ENCODE data around the gene ADARB1. TPM values are rescaled to one million over a fixed set of nuclear protein-coding genes. Genes with fewer than 3 reads are reported as not detected.

The ADARB1 gene
- total and polyA plus RNA-seq, 9 of the 15 experiments (the other 6 are each of a cell fraction or from before 2014, with no cell fraction given), result 6.7 to 16.0 (median 8.3) TPM

DNA sequence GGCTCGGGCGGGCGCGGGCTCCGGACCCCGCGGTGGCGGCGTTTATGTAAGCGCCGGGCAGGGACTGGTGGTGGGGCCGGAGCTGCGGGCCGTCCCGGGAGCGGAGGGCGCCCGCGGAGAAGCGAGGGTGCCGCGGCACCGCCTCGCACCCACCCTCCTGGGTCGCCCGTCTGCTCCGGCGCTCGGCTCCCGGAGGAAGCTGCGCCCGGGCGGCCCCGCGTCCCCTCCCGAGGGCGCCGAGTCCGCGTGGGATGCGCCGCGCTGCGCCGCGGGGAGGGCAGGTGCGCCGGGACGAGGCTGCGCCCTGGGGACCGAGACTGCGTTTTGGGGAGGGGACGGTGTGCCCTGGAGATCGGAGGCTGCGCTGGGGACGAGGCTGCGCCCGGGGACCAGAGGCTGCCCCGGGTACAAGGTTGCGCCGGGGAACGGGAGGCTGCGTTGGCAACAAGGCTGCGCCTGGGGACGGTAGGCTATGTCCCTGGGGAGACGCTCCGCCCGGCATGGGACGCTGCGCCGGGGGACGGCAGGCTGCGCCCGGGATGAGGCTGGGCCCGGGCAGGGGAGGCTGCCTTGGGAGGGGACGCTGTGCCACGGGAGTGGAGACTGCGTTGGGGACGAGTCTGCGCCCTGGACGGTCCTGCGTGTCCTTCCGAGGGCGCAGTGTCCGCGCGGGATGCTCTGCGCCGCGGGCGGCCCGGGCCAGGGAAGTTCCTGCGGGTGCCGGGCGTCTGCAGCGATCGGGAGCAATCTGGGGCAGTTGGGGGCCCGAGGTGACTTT is 627 bp downstream of the ADARB1 start (continued):
- TF ChIP-seq, protein P1, sequence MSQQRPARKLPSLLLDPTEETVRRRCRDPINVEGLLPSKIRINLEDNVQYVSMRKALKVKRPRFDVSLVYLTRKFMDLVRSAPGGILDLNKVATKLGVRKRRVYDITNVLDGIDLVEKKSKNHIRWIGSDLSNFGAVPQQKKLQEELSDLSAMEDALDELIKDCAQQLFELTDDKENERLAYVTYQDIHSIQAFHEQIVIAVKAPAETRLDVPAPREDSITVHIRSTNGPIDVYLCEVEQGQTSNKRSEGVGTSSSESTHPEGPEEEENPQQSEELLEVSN (IDR thresholded peaks at IDR 0.05; ENCODE audit: borderline replicate concordance in 1 of 2, extremely low read depth in 1 of 2, insufficient read depth in 1 of 2, insufficient read length in 1 of 2, low read depth in 1 of 2, low read length in 1 of 2, poor library complexity in 1 of 2, severe bottlenecking in 1 of 2), result no peak
- TF ChIP-seq PRPF4 (IDR thresholded peaks at IDR 0.05; ENCODE audit: insufficient read depth, low read depth, low read length, poor library complexity, severe bottlenecking), result peak; percentile 99
- no peak for TF ChIP-seq ATF1 (CRISPR knock-in tag; IDR thresholded peaks at IDR 0.05)
- peak; percentile 32 for TF ChIP-seq ATF1 (tag; IDR thresholded peaks at IDR 0.05)
- TF ChIP-seq ZNF23 (CRISPR knock-in tag; IDR thresholded peaks at IDR 0.05), result no peak
- TF ChIP-seq ZKSCAN1 (IDR thresholded peaks at IDR 0.05; ENCODE audit: low read depth, low read length), result peak; percentile 51; the same call in 1 of the 2 replicates
- no peak for TF ChIP-seq POLR3G (IDR thresholded peaks at IDR 0.05; ENCODE audit: extremely low read depth, insufficient read length, insufficient replicate concordance)
- 0 out of 2 replicates have a peak, but pooled peaks have one; percentile 42 for TF ChIP-seq XRCC5 (IDR thresholded peaks at IDR 0.05; ENCODE audit: low read depth, low read length)
- peak; percentile 21 for TF ChIP-seq HNRNPK (IDR thresholded peaks at IDR 0.05; ENCODE audit: low read depth, low read length, poor library complexity, severe bottlenecking)
- peak; percentile 99 for TF ChIP-seq RBM22 (IDR thresholded peaks at IDR 0.05; ENCODE audit: low read depth, low read length, poor library complexity, severe bottlenecking)
- TF ChIP-seq, protein P2, sequence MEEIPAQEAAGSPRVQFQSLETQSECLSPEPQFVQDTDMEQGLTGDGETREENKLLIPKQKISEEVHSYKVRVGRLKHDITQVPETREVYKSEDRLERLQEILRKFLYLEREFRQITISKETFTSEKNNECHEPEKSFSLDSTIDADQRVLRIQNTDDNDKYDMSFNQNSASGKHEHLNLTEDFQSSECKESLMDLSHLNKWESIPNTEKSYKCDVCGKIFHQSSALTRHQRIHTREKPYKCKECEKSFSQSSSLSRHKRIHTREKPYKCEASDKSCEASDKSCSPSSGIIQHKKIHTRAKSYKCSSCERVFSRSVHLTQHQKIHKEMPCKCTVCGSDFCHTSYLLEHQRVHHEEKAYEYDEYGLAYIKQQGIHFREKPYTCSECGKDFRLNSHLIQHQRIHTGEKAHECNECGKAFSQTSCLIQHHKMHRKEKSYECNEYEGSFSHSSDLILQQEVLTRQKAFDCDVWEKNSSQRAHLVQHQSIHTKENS (CRISPR knock-in tag; IDR thresholded peaks at IDR 0.05), result no peak
- no peak for TF ChIP-seq NCOA2 (IDR thresholded peaks at IDR 0.05; ENCODE audit: partially characterized antibody in 2 of 2)
- TF ChIP-seq, protein P3, sequence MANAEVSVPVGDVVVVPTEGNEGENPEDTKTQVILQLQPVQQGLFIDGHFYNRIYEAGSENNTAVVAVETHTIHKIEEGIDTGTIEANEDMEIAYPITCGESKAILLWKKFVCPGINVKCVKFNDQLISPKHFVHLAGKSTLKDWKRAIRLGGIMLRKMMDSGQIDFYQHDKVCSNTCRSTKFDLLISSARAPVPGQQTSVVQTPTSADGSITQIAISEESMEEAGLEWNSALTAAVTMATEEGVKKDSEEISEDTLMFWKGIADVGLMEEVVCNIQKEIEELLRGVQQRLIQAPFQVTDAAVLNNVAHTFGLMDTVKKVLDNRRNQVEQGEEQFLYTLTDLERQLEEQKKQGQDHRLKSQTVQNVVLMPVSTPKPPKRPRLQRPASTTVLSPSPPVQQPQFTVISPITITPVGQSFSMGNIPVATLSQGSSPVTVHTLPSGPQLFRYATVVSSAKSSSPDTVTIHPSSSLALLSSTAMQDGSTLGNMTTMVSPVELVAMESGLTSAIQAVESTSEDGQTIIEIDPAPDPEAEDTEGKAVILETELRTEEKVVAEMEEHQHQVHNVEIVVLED (CRISPR knock-in tag; IDR thresholded peaks at IDR 0.05), result peak; percentile 45
- no peak for TF ChIP-seq ZNF586 (CRISPR knock-in tag; conservative IDR thresholded peaks at IDR 0.05)
- TF ChIP-seq PCBP2 (IDR thresholded peaks at IDR 0.05; ENCODE audit: low read depth, low read length, poor library complexity, severe bottlenecking), result peak; percentile 100
- no peak; the same call in 1 of the 2 replicates for TF ChIP-seq ATF7 (IDR thresholded peaks at IDR 0.05)
- no peak for TF ChIP-seq SPI1 (IDR thresholded peaks at IDR 0.05; ENCODE audit: borderline replicate concordance, low read depth, low read length)
- no peak for TF ChIP-seq SUPT5H (IDR thresholded peaks at IDR 0.05)
- TF ChIP-seq, protein P4, sequence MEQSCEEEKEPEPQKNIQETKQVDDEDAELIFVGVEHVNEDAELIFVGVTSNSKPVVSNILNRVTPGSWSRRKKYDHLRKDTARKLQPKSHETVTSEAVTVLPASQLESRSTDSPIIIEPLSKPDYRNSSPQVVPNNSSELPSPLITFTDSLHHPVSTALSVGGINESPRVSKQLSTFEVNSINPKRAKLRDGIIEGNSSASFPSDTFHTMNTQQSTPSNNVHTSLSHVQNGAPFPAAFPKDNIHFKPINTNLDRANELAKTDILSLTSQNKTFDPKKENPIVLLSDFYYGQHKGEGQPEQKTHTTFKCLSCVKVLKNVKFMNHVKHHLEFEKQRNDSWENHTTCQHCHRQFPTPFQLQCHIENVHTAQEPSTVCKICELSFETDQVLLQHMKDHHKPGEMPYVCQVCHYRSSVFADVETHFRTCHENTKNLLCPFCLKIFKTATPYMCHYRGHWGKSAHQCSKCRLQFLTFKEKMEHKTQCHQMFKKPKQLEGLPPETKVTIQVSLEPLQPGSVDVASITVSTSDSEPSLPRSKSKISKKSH (CRISPR knock-in tag; IDR thresholded peaks at IDR 0.05), result no peak
- TF ChIP-seq ZNF184 (CRISPR knock-in tag; IDR thresholded peaks at IDR 0.05), result no peak
- no peak for TF ChIP-seq MEF2A (IDR thresholded peaks at IDR 0.05; ENCODE audit: control insufficient read depth, low read depth, low read length)
- TF ChIP-seq RBM14 (IDR thresholded peaks at IDR 0.05; ENCODE audit: borderline replicate concordance, insufficient read depth, low read depth, low read length), result peak; percentile 100

Data from K562 (cell line).